HCT116 (cell line): ENCODE data around the gene MGRN1. TPM values are rescaled to one million over a fixed set of nuclear protein-coding genes. Genes with fewer than 3 reads are reported as not detected.

Source experiments
- EGR1 ChIP-seq: IDR thresholded peaks from 2 replicates; pipeline ENCODE4 v1.6.1; 2012; ENCODE audit warnings: low read depth
- ELF1 ChIP-seq: IDR thresholded peaks from 2 replicates; pipeline ENCODE4 v1.6.1; 2012; ENCODE audit warnings: low read depth, borderline replicate concordance
- EZH2phosphoT487 ChIP-seq: fragments of 200-600 bp; IDR thresholded peaks from 2 replicates; pipeline ENCODE4 v1.6.1; 2018; ENCODE audit warnings: antibody characterized with exemption, borderline replicate concordance
- FOSL1 ChIP-seq: IDR thresholded peaks from 2 replicates; pipeline ENCODE4 v1.6.1; 2012; ENCODE audit warnings: low read depth
- POLR2A ChIP-seq: IDR thresholded peaks from 2 replicates; pipeline ENCODE4 v1.7.0; 2011; ENCODE audit warnings: borderline replicate concordance; ENCODE audit not compliant: insufficient read depth, insufficient read length; ENCODE audit errors: extremely low read depth
- SP1 ChIP-seq: IDR thresholded peaks from 2 replicates; pipeline ENCODE4 v1.6.1; 2012; ENCODE audit warnings: low read depth
- ZNF274 ChIP-seq: fragments of 200-500 bp; sonication (Bioruptor generic); IDR thresholded peaks from 2 replicates; pipeline ENCODE4 v1.6.1; 2014; ENCODE audit warnings: mild to moderate bottlenecking, low read depth, low read length, inconsistent platforms
- total RNA-seq: library from RNA; stranded (reverse); gene quantifications from one replicate; pipeline ENCODE4 v1.2.1, GENCODE V29; 2021; ENCODE audit not compliant: unreplicated experiment
- TF ChIP-seq, protein P1 (sequence below): IDR thresholded peaks from 2 replicates; pipeline ENCODE4 v1.6.1; 2012; ENCODE audit warnings: low read depth
- TF ChIP-seq, protein P2 (sequence below): IDR thresholded peaks from 2 replicates; pipeline ENCODE4 v1.6.1; 2012
- TF ChIP-seq, protein P3 (sequence below): IDR thresholded peaks from 2 replicates; pipeline ENCODE4 v1.6.1; 2012

Gene MGRN1
- total RNA-seq, 1 experiment from 2014 or later, result 50.6 TPM

GRCh38 chr16:4734063-4734729 is 109.6 kb downstream of the MGRN1 start, which contains the start of the genes ANKS3 and DNAAF8 (continued):
- TF ChIP-seq, protein P1, sequence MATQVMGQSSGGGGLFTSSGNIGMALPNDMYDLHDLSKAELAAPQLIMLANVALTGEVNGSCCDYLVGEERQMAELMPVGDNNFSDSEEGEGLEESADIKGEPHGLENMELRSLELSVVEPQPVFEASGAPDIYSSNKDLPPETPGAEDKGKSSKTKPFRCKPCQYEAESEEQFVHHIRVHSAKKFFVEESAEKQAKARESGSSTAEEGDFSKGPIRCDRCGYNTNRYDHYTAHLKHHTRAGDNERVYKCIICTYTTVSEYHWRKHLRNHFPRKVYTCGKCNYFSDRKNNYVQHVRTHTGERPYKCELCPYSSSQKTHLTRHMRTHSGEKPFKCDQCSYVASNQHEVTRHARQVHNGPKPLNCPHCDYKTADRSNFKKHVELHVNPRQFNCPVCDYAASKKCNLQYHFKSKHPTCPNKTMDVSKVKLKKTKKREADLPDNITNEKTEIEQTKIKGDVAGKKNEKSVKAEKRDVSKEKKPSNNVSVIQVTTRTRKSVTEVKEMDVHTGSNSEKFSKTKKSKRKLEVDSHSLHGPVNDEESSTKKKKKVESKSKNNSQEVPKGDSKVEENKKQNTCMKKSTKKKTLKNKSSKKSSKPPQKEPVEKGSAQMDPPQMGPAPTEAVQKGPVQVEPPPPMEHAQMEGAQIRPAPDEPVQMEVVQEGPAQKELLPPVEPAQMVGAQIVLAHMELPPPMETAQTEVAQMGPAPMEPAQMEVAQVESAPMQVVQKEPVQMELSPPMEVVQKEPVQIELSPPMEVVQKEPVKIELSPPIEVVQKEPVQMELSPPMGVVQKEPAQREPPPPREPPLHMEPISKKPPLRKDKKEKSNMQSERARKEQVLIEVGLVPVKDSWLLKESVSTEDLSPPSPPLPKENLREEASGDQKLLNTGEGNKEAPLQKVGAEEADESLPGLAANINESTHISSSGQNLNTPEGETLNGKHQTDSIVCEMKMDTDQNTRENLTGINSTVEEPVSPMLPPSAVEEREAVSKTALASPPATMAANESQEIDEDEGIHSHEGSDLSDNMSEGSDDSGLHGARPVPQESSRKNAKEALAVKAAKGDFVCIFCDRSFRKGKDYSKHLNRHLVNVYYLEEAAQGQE, result no peak
- TF ChIP-seq, protein P2, sequence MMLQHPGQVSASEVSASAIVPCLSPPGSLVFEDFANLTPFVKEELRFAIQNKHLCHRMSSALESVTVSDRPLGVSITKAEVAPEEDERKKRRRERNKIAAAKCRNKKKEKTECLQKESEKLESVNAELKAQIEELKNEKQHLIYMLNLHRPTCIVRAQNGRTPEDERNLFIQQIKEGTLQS, result no peak
- TF ChIP-seq, protein P3, sequence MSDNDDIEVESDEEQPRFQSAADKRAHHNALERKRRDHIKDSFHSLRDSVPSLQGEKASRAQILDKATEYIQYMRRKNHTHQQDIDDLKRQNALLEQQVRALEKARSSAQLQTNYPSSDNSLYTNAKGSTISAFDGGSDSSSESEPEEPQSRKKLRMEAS, result peak; percentile 91
- TF ChIP-seq ZNF274, result no peak
- peak; percentile 57 for TF ChIP-seq POLR2A
- TF ChIP-seq FOSL1, result no peak
- TF ChIP-seq SP1, result peak; percentile 80
- TF ChIP-seq EZH2phosphoT487, result no peak
- peak; percentile 56; the same call in 1 of the 2 replicates for TF ChIP-seq EGR1
- no peak; the same call in 1 of the 2 replicates for TF ChIP-seq ELF1
- TF ChIP-seq, all 23 proteins: peak for 10
